GM12801 (cell line): ENCODE data around the gene CCDC85C.

Experiments
- CTCF ChIP-seq: IDR thresholded peaks from one replicate; pipeline ENCODE4 v1.5.1; 2011; ENCODE audit warnings: control low read depth; ENCODE audit not compliant: insufficient read length; ENCODE audit errors: extremely low read depth

Gene CCDC85C

GRCh38 chr14:99616832-99617800 lies 13.1 kb upstream of the CCDC85C start:
- no peak for TF ChIP-seq CTCF

GRCh38 chr14:99615497-99616157 lies 11.6 kb upstream of the CCDC85C start:
- TF ChIP-seq CTCF = no peak

GRCh38 chr14:99612738-99613330 lies 8.8 kb upstream of the CCDC85C start:
- TF ChIP-seq CTCF = no peak

- no peak for TF ChIP-seq CTCF
Observed at GRCh38 chr14:99612071-99612737, 8.2 kb upstream of the CCDC85C start.

- TF ChIP-seq CTCF = no peak
Observed at GRCh38 chr14:99611646-99612045, 7.6 kb upstream of the CCDC85C start.

- no peak for TF ChIP-seq CTCF
Observed at GRCh38 chr14:99609245-99610170, 5.5 kb upstream of the CCDC85C start.
